ENCODE results near the gene USP35.

- no peak for TF ChIP-seq CTCF (conservative IDR thresholded peaks at IDR 0.05; ENCODE audit: low read depth, low read length)
- no peak for TF ChIP-seq EZH2 (IDR thresholded peaks at IDR 0.05; ENCODE audit: low read length, unreplicated experiment)
These were observed 10.9 kb downstream of the USP35 start for GRCh38 chr11:78199653-78200015.
